ENCODE measurements around the gene PTGR2.

DNA sequence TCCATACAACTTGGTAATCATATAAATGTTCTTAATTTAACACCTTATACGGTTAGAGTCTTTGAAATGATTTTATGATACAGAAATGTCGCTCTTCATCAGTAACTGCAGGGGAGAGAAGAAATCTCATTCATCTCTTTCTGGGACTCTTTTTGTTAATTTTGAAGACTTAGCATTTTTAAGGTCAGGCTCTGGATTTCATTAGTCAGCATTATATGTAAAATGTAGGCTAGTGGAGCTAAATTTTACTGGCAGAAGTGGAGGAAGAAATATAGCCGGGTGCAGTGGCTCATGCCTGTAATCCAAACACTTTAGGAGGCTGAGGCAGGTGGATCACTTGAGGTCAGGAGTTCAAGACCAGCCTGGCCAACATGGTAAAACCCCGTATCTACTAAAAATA is 4.7 kb upstream of the PTGR2 start:
- TF ChIP-seq, protein P1, sequence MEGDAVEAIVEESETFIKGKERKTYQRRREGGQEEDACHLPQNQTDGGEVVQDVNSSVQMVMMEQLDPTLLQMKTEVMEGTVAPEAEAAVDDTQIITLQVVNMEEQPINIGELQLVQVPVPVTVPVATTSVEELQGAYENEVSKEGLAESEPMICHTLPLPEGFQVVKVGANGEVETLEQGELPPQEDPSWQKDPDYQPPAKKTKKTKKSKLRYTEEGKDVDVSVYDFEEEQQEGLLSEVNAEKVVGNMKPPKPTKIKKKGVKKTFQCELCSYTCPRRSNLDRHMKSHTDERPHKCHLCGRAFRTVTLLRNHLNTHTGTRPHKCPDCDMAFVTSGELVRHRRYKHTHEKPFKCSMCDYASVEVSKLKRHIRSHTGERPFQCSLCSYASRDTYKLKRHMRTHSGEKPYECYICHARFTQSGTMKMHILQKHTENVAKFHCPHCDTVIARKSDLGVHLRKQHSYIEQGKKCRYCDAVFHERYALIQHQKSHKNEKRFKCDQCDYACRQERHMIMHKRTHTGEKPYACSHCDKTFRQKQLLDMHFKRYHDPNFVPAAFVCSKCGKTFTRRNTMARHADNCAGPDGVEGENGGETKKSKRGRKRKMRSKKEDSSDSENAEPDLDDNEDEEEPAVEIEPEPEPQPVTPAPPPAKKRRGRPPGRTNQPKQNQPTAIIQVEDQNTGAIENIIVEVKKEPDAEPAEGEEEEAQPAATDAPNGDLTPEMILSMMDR (IDR thresholded peaks at IDR 0.05; ENCODE audit: low read depth, low read length) = no peak
- TF ChIP-seq EZH2phosphoT487 (IDR thresholded peaks at IDR 0.05; ENCODE audit: low read depth) = no peak
